A673 (cell line): ENCODE results near the gene HAND1.

Experiments used
- CTCF ChIP-seq: fragments of 300-800, 200-600 bp; sonication (generic); conservative IDR thresholded peaks from 2 replicates; pipeline ENCODE4 v1.5.1; 2017; ENCODE audit warnings: low read depth, mild to moderate bottlenecking, antibody characterized with exemption, low read length, moderate library complexity, mixed read lengths
- EZH2 ChIP-seq: fragments of 200-600 bp; sonication (generic); IDR thresholded peaks from 2 replicates; pipeline ENCODE4 v1.6.1; 2017; ENCODE audit warnings: borderline replicate concordance, low read depth, mild to moderate bottlenecking, mixed read lengths, antibody characterized with exemption, low read length; ENCODE audit not compliant: poor library complexity, severe bottlenecking

GRCh38 chr5:154466147-154466546 is 11.9 kb downstream of the HAND1 start:
- TF ChIP-seq CTCF (no peak), EZH2 (no peak)
